Mucosa of stomach (tissue), 1 donor: ENCODE measurements around the gene STAMBP.

ENCODE experiments used
- H3K27me3 ChIP-seq: one replicate; pipeline ENCODE4 v1.7.0; 2013; ENCODE audit warnings: mild to moderate bottlenecking, low read length; ENCODE audit not compliant: control insufficient read depth, insufficient read depth
- H3K36me3 ChIP-seq: one replicate; pipeline ENCODE4 v1.7.0; 2013; ENCODE audit warnings: low read length; ENCODE audit not compliant: control insufficient read depth, insufficient read depth
- H3K4me1 ChIP-seq: one replicate; pipeline ENCODE4 v1.7.0; 2013; ENCODE audit warnings: mild to moderate bottlenecking, low read length; ENCODE audit not compliant: control insufficient read depth, insufficient read depth
- H3K4me3 ChIP-seq: one replicate; pipeline ENCODE4 v1.7.0; 2013; ENCODE audit warnings: low read length
- H3K9ac ChIP-seq: one replicate; pipeline ENCODE4 v1.7.0; 2013; ENCODE audit warnings: mild to moderate bottlenecking, low read length, moderate library complexity
- H3K9me3 ChIP-seq: one replicate; pipeline ENCODE4 v1.7.0; 2013; ENCODE audit warnings: mild to moderate bottlenecking, low read length, moderate library complexity; ENCODE audit not compliant: control insufficient read depth
- donor health status: Pancreatic carcinoma.

Gene STAMBP

GRCh38 chr2:73892631-73893329 is 64.0 kb downstream of the STAMBP start, which contains the start of gene ACTG2:
Gene ACTG2 (plus strand): TSS chr2:73893008. CDS start chr2:73901312, 8,304 bp downstream.
- Histone ChIP-seq H3K9ac (peak within 1 kb of the TSS; percentile 49), H3K9me3 (no peaks in the 10 kb centered on the region), H3K27me3 (no peaks in the 10 kb centered on the region), H3K36me3 (no peaks in the 10 kb centered on the region), H3K4me1 (peaks cover under 1% of the 10 kb centered on the region), H3K4me3 (no peak within 1 kb of the TSS)

DNA sequence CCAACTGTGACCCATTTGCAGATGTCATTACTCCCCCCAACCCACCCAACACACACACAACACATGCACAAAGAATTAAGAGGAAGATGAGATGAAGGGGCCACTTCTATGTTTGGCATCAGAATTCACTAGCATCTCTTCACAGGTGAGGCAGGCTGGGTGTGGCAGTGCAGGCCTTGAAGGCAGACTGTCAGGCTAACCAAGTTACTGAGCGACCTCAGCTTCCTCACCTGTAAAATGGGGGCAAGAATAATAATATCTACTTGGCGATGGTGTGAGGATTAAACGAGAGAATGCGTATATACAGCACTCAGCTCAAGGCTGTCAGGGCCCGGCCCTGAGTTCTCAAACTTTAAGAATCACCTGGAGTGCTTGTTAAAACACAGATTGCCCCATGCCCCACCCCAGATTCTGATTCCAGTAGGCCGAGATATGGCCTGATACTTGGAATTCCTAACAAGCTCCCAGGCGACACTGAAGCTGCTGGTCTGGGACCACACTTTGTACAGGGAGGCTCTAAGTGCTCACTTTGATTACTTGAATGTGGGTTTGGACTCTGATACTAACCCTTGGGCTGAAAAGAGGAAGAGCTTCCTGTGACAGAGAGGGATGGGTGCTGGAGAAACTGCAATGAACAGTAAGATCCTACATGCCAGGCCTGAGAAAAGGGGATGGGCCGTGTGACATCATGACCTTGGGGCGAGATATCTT is 65.2 kb downstream of the STAMBP start:
- H3K9me3 ChIP-seq, result no peaks in the 10 kb centered on the region
- no peaks in the 10 kb centered on the region for H3K36me3 ChIP-seq
- no peak overlapping the region for H3K4me3 ChIP-seq
- H3K9ac ChIP-seq, result peak overlapping the region; percentile 49
- H3K27me3 ChIP-seq, result no peaks in the 10 kb centered on the region
- peaks cover 5% of the 10 kb centered on the region for H3K4me1 ChIP-seq

GRCh38 chr2:73894475-73894850 is 65.7 kb downstream of the STAMBP start:
- Histone ChIP-seq H3K27me3 (no peaks in the 10 kb centered on the region), H3K9ac (peak overlapping the region; percentile 49), H3K4me3 (no peak overlapping the region), H3K4me1 (peaks cover 5% of the 10 kb centered on the region), H3K9me3 (no peaks in the 10 kb centered on the region), H3K36me3 (no peaks in the 10 kb centered on the region)

GRCh38 chr2:73894877-73895276 is 66.1 kb downstream of the STAMBP start:
- no peaks in the 10 kb centered on the region for H3K9me3 ChIP-seq
- no peaks in the 10 kb centered on the region for H3K36me3 ChIP-seq
- no peak overlapping the region for H3K4me3 ChIP-seq
- no peaks in the 10 kb centered on the region for H3K27me3 ChIP-seq
- H3K4me1 ChIP-seq, result peaks cover 5% of the 10 kb centered on the region
- peak overlapping the region; percentile 49 for H3K9ac ChIP-seq

GRCh38 chr2:73895473-73895872 is 66.7 kb downstream of the STAMBP start:
- Histone ChIP-seq H3K9ac (peak overlapping the region; percentile 12), H3K27me3 (no peaks in the 10 kb centered on the region), H3K4me1 (peaks cover 5% of the 10 kb centered on the region), H3K36me3 (no peaks in the 10 kb centered on the region), H3K4me3 (no peak overlapping the region), H3K9me3 (no peaks in the 10 kb centered on the region)

DNA sequence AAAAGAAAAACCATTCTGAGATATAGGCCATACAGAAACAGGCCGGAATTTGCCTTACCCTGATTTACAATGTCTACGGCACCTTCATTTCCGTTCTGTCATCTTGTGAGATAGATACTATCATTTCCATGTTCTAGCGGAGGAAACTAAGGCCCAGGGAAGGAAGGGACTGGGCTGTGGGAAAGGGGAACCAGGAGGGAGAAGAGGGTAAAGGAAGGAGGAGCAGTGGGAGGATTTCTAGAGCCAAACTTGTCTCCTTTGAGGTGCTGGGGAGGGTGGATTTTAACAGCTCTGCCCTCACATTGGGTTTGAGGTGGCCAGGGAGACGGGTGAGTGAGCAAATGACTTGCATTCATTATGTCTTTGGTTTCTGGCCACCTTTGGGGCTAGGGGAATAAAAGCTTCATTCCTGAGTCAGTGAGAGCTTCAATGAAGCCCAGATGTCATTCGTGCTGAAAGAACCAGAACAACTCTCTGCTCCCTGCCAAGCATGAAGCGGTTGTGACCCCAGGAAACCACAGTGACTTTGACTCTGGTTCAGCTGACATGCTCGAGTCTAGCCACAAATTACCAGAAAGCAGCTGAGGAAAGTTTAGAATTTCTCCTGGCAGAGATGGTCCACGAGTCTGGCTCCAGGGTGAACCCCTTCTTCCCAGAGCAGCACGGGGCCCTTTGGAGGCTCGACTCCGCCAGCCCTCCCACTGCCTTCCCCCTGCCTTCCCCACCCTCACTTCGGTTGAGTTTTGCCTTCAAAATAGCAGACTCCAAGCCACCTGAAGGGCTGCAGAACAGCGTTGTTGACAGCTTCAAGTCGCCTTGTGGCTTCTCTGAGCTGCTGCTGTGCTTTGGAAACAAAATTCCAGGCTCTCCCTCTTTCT is 67.8 kb downstream of the STAMBP start:
- H3K27me3 ChIP-seq, result no peaks in the 10 kb centered on the region
- no peaks in the 10 kb centered on the region for H3K9me3 ChIP-seq
- H3K36me3 ChIP-seq, result no peaks in the 10 kb centered on the region
- peaks cover 5% of the 10 kb centered on the region for H3K4me1 ChIP-seq
- H3K4me3 ChIP-seq, result no peak overlapping the region
- peak overlapping the region; percentile 7 for H3K9ac ChIP-seq

- Histone ChIP-seq H3K4me3 (no peak overlapping the region), H3K4me1 (peaks cover 5% of the 10 kb centered on the region), H3K36me3 (no peaks in the 10 kb centered on the region), H3K9me3 (no peaks in the 10 kb centered on the region), H3K27me3 (no peaks in the 10 kb centered on the region), H3K9ac (peak overlapping the region; percentile 7)
Measured at GRCh38 chr2:73897240-73897583, 68.5 kb downstream of the STAMBP start.

DNA sequence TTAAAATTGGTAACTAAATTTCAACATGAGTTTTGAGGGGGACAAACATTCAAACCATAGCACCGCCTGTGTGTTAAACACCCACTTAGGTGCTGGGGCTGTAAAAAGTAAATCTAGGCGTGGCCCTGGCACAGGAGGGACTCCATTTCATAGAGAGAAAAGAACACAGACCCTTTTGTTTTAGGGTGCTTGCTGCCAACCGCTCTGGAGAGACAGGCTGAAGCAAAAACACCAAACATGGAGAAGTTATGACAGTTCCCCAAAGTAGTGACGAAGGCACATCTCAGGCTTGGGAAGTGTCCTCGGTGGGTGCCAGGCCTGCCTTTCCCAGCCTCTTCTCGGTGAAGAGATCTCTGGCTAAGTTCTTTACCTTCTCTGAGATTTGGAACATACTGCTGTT is 69.2 kb downstream of the STAMBP start:
- Histone ChIP-seq H3K9ac (no peak overlapping the region), H3K4me1 (peaks cover 5% of the 10 kb centered on the region), H3K4me3 (no peak overlapping the region), H3K36me3 (no peaks in the 10 kb centered on the region), H3K27me3 (no peaks in the 10 kb centered on the region), H3K9me3 (no peaks in the 10 kb centered on the region)

- no peak overlapping the region for H3K4me3 ChIP-seq
- H3K27me3 ChIP-seq, result no peaks in the 10 kb centered on the region
- no peak overlapping the region for H3K9ac ChIP-seq
- peaks cover 5% of the 10 kb centered on the region for H3K4me1 ChIP-seq
- H3K9me3 ChIP-seq, result no peaks in the 10 kb centered on the region
- H3K36me3 ChIP-seq, result no peaks in the 10 kb centered on the region
Measured at GRCh38 chr2:73899801-73900336, 71.1 kb downstream of the STAMBP start.

DNA sequence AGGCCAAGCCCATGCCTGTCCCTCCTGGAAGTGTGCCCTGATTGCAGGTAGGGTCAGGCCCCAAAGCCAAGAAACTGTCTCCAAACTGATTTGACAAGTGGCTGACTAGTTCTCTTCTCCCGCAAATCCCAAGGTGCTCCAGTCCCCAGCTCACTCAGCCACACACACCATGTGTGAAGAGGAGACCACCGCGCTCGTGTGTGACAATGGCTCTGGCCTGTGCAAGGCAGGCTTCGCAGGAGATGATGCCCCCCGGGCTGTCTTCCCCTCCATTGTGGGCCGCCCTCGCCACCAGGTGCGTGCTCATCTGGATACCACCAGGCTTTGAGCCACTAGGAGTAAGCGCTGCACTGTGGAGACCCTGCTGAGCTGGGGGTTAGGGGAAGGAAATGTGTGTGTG is 72.4 kb downstream of the STAMBP start:
- no peaks in the 10 kb centered on the region for H3K36me3 ChIP-seq

GRCh38 chr2:73902284-73902683 is 73.5 kb downstream of the STAMBP start:
- Histone ChIP-seq H3K27me3 (no peaks in the 10 kb centered on the region), H3K9ac (no peak overlapping the region), H3K9me3 (no peaks in the 10 kb centered on the region), H3K4me1 (peaks cover 5% of the 10 kb centered on the region), H3K4me3 (no peak overlapping the region), H3K36me3 (no peaks in the 10 kb centered on the region)

More for the DNA sequence above, 72.4 kb downstream of the STAMBP start:
- no peaks in the 10 kb centered on the region for H3K27me3 ChIP-seq
- no peak overlapping the region for H3K9ac ChIP-seq
- no peak overlapping the region for H3K4me3 ChIP-seq
- no peaks in the 10 kb centered on the region for H3K9me3 ChIP-seq
- H3K4me1 ChIP-seq, result peaks cover 5% of the 10 kb centered on the region

DNA sequence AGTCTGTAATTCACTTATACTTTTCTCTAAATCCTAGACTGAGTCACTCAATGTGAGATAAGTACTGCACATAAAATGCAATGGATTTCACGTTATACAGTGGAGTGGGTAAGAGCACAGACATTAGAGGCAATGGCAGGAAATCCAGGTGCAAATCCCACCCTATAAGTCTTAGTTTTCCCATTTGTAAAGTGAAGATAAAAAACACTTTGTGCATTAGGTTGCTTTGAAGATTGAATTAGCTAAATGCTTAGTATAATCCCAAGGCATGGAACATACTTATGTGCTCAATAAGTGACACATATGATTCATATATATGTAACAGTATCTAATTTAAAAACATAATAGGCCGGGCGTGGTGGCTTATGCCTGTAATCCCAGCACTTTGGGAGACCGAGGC is 74.6 kb downstream of the STAMBP start:
- Histone ChIP-seq H3K27me3 (no peaks in the 10 kb centered on the region), H3K36me3 (no peaks in the 10 kb centered on the region), H3K9me3 (no peaks in the 10 kb centered on the region), H3K4me1 (no peaks in the 10 kb centered on the region), H3K9ac (no peak overlapping the region), H3K4me3 (no peak overlapping the region)
